DND-41 (cell line): Measurements from ENCODE around the gene RFX1.

Experiments
- EZH2 ChIP-seq: IDR thresholded peaks from 3 replicates; pipeline ENCODE4 v1.6.1; 2012; ENCODE audit warnings: borderline replicate concordance, low read depth, mild to moderate bottlenecking, moderate library complexity, low read length, inconsistent platforms; ENCODE audit not compliant: severe bottlenecking
- TF ChIP-seq, protein P1 (sequence below): IDR thresholded peaks from 2 replicates; pipeline ENCODE4 v1.5.1; 2012; ENCODE audit warnings: borderline replicate concordance, low read length, moderate library complexity, mild to moderate bottlenecking; ENCODE audit not compliant: poor library complexity, severe bottlenecking; ENCODE audit errors: extremely low read depth

DNA sequence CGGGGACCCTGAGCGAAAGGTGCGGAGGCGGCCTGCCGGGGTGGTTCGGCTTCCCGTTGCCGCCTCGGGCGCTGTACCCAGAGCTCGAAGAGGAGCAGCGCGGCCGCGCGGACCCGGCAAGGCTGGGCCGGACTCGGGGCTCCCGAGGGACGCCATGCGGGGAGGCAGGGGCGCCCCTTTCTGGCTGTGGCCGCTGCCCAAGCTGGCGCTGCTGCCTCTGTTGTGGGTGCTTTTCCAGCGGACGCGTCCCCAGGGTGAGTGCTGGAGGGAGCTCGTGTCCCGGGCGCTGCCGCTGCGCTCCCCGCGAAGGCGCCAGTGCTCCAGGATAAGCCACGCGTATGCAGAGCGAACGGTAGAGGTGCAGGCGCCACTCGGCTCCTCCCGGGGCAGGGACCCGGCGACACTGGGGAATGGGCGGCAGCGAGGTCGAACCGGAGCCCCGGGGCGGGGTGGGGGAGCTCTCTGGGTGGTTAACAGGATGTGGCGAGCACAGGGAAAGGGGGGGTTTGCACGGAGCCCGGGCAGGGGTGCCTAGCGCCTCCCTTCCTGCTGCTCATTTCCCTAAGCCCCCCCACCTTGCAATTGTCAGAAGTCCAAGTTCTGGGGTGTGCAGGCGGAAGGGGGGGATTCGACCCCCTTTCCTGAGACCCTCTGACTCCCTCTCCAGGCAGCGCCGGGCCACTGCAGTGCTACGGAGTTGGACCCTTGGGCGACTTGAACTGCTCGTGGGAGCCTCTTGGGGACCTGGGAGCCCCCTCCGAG is 25.8 kb upstream of the RFX1 start, which contains the start of gene IL27RA:
- TF ChIP-seq, protein P1, sequence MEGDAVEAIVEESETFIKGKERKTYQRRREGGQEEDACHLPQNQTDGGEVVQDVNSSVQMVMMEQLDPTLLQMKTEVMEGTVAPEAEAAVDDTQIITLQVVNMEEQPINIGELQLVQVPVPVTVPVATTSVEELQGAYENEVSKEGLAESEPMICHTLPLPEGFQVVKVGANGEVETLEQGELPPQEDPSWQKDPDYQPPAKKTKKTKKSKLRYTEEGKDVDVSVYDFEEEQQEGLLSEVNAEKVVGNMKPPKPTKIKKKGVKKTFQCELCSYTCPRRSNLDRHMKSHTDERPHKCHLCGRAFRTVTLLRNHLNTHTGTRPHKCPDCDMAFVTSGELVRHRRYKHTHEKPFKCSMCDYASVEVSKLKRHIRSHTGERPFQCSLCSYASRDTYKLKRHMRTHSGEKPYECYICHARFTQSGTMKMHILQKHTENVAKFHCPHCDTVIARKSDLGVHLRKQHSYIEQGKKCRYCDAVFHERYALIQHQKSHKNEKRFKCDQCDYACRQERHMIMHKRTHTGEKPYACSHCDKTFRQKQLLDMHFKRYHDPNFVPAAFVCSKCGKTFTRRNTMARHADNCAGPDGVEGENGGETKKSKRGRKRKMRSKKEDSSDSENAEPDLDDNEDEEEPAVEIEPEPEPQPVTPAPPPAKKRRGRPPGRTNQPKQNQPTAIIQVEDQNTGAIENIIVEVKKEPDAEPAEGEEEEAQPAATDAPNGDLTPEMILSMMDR = peak; percentile 83
- TF ChIP-seq EZH2 = no peak
